Ovary (tissue), 9 donors: ENCODE results near the gene TTLL5. TPM values are rescaled to one million over a fixed set of nuclear protein-coding genes. Genes with fewer than 3 reads are reported as not detected.

Source experiments
- DNase-seq, 5 donors: peaks; one replicate each; pipeline ENCODE4 v3.0.0-alpha.2; 2019 to 2020
- H3K27ac ChIP-seq, 2 donors: fragments of 200-600 bp; one replicate each; pipeline versions ENCODE4 v1.5.1 to v1.8.0; 2019 to 2022
- H3K27me3 ChIP-seq: fragments of 200-600 bp; one replicate; pipeline ENCODE4 v1.8.0; 2022
- H3K36me3 ChIP-seq: fragments of 200-600 bp; sonication (generic); one replicate; pipeline ENCODE4 v1.5.1; 2019
- H3K4me1 ChIP-seq: one replicate; pipeline ENCODE4 v1.8.1; 2013; ENCODE audit warnings: mild to moderate bottlenecking, moderate library complexity; ENCODE audit not compliant: insufficient read depth
- H3K4me3 ChIP-seq: fragments of 200-600 bp; sonication (generic); one replicate; pipeline ENCODE4 v1.5.1; 2017
- H3K9me3 ChIP-seq, 2 donors: fragments of 200-600 bp in 1 of 2; sonication (generic) in 1 of 2; one replicate each; pipeline versions ENCODE4 v1.5.1 to v1.8.1; 2013 to 2019; ENCODE audit warnings: mild to moderate bottlenecking in 1 of 2, moderate library complexity in 1 of 2
- EP300 ChIP-seq: sonication (generic); formaldehyde crosslinking; IDR thresholded peaks from one replicate; pipeline ENCODE4 v1.6.1; 2017; ENCODE audit warnings: antibody characterized with exemption
- POLR2A ChIP-seq: fragments of 450-650 bp; IDR thresholded peaks from one replicate; pipeline ENCODE4 v1.6.1; 2017; ENCODE audit warnings: antibody characterized with exemption, mild to moderate bottlenecking, moderate library complexity
- WGBS, 3 donors: extraction: QIAGEN DNeasy Blood & Tissue Kit in 1 of 3; methylation state at CpG; one replicate each; pipeline versions ENCODE4 v1.1.5 to v1.1.7; 2013 to 2017; 5-methylcytosine and 5-hydroxymethylcytosine counted together
- intact Hi-C, 4 donors: fragments of 100-400 bp; cut with DNase I; formaldehyde crosslinking; loops; one replicate each; pipeline versions ENCODE4 v1.11.0 to v1.15.1; 2022 to 2023
- polyA plus RNA-seq, 2 donors: library from polyadenylated mRNA; stranded (reverse); fragments of 200-250 nt in 1 of 2; fragments of 350-450 nt in 1 of 2; fragmentation: Illumina TruSeq in 1 of 2; extraction: RNeasy Lipid Tissue Mini Kit (QIAGEN cat#74804) in 1 of 2; gene quantifications; one replicate each; pipeline ENCODE4 v1.2.3, GENCODE V29; 2013 to 2014
- total RNA-seq, 7 donors: library from RNA; depleted of rRNA in 2 of 7; stranded (reverse); fragments of >200 nt in 2 of 7; fragmentation: NEBNext Ultra II Directional in 3 of 7; extraction: Animal tissue kit (Norgen Biotek cat#: 25700) in 3 of 7; gene quantifications; one replicate each; pipeline versions ENCODE4 v1.1.0 to v1.2.4, GENCODE V29; 2016 to 2023
- TF ChIP-seq, protein P1 (sequence below), 3 donors: fragments of 450-650 bp in 2 of 3; fragments of 200-600 bp in 1 of 3; IDR thresholded peaks; one replicate each; pipeline versions ENCODE4 v1.5.1 to v1.8.0; 2016 to 2022; ENCODE audit warnings: antibody characterized with exemption in 3 of 3, mild to moderate bottlenecking in 1 of 3
- donor health status: DM: no; HTN: no; CAD: no; lungs with moderate emphysema.
- donor health status: DM: no; HTN: no; CAD: no.
- donor health status: Bipolar disorder and iron deficiency.
- donor health status: DM: yes; HTN: yes; CAD: no.
- donor health status: DM: no; HTN: no; CAD: no.
- donor health status: DM: yes; HTN: yes; CAD: no.

TTLL5 gene
- total and polyA plus RNA-seq, 9 donors: 11.0 to 34.9 (median 27.3) TPM

DNA sequence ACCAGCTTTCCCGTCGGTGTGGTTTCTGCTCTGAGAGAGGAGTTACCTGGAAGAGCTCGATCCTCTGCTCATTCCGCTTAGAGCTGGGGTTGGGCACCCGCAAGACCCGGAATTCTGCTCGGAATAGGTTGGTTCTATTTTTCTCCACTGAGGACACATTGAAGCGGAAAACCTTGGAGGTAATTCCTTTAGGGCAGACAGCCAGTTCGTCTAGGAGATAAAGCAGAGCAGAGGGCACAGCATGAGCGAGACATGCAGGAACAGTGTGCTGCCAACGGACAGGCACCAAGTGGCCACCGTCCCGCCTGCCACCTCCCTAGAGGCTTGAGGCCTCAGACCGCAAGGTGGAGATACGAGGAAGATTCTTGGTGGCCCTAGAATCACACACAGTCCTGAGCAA is 310.5 kb downstream of the TTLL5 start:
- H3K27ac ChIP-seq: no peak overlapping the region
- H3K36me3 ChIP-seq: no peaks in the 10 kb centered on the region
- peaks cover 2% of the 10 kb centered on the region for H3K4me1 ChIP-seq
- no peak overlapping the region for H3K4me3 ChIP-seq
- H3K9me3 ChIP-seq: no peaks in the 10 kb centered on the region
- DNase-seq: no peak
- 92 to 93% (median 93%) methylated on average over 15 of the region's 15 CpGs for WGBS, 3 donors
- no peak for TF ChIP-seq EP300
- no peak for TF ChIP-seq POLR2A
- TF ChIP-seq, protein P1, sequence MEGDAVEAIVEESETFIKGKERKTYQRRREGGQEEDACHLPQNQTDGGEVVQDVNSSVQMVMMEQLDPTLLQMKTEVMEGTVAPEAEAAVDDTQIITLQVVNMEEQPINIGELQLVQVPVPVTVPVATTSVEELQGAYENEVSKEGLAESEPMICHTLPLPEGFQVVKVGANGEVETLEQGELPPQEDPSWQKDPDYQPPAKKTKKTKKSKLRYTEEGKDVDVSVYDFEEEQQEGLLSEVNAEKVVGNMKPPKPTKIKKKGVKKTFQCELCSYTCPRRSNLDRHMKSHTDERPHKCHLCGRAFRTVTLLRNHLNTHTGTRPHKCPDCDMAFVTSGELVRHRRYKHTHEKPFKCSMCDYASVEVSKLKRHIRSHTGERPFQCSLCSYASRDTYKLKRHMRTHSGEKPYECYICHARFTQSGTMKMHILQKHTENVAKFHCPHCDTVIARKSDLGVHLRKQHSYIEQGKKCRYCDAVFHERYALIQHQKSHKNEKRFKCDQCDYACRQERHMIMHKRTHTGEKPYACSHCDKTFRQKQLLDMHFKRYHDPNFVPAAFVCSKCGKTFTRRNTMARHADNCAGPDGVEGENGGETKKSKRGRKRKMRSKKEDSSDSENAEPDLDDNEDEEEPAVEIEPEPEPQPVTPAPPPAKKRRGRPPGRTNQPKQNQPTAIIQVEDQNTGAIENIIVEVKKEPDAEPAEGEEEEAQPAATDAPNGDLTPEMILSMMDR (IDR thresholded peaks at IDR 0.05): no peak
- H3K27me3 ChIP-seq: no peaks in the 10 kb centered on the region
- intact Hi-C loops: no loop called here

DNA sequence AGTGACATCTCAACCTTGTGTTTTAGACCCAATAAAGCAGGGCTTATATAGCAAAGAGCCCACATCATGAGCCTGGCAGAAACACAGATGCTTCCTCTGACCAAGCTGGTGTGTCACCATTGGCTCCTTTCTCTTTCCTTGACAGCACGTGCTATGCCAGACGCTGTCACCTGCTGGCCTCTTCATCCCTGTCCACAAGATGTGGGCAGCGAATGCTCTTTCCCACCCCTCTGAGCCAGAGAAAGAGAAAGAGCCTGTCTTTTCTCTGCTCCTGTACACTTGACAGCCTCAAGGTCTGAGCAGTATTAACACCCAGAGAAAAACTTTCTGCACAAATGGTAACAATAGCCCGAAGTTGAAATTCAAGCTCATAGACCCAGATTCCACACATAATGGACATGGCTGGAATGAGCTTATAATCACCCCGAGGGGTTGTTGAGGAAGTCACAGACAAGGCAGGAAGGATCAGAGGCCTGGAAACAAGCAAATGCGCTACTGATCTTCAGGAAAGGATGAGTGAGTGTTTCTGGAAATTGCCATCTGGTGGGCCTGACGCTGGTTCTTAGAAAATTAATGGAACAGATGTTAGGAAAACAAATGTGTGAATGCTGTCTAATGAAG is 311.9 kb downstream of the TTLL5 start:
- intact Hi-C loops: no loop called here
- Histone ChIP-seq H3K4me3 (no peak overlapping the region), H3K4me1 (peaks cover 2% of the 10 kb centered on the region), H3K27ac (no peak overlapping the region), H3K36me3 (no peaks in the 10 kb centered on the region), H3K27me3 (no peaks in the 10 kb centered on the region), H3K9me3 (no peaks in the 10 kb centered on the region)
- TF ChIP-seq EP300 (no peak), POLR2A (no peak)
- TF ChIP-seq, protein P1 (IDR thresholded peaks at IDR 0.05): no peak
- no peak for DNase-seq
- 50 to 69% (median 51%) methylated on average over 7 of the region's 7 CpGs for WGBS, 3 donors

DNA sequence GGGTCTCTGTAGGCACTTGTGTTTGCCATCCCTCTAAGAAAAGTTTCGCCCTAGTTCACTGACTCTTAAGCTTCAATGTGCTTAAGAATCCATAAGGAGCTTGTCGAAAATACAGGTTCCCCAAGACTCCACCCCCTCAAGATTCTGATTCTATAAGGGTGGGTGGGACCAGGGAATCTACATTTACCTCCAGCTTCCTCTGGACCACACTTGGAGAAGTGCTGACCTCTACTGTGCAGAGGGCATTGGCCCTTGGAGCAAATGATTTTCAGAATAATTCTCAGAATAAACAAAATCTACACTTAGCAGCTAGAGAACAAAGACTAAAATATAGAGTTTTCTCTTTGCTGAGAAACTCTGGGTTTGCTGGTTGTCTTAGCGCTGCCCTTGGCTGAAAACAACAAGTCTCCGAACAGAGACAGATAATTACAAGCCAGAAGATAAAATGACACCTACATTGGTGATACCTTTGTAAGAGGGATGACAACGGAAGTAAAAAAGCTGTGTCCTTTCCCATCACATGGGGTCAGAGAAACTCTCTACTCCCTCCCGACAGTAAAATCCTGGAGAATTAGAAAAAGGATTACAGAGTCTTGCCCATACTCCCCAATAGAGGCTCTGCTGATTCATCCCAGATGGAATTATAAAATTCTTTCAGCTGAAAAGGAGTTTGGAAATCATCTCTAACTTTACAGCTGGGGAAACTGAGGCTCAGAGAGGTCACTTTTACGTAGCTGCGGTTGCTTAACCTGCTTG is 316.0 kb downstream of the TTLL5 start:
- Histone ChIP-seq H3K4me1 (peaks cover 9% of the 10 kb centered on the region), H3K4me3 (no peak overlapping the region), H3K27ac (no peak overlapping the region), H3K27me3 (no peaks in the 10 kb centered on the region), H3K9me3 (no peaks in the 10 kb centered on the region), H3K36me3 (no peaks in the 10 kb centered on the region)
- intact Hi-C loops: loop anchor here in 1 of 4 donors (5.0 kb wide), 1 partner anchor 70 kb away; no protein-coding TSS in a partner anchor
- WGBS, 3 donors: 66 to 71% (median 67%) methylated on average over 8 of the region's 8 CpGs
- TF ChIP-seq EP300 (no peak), POLR2A (no peak)
- TF ChIP-seq, protein P1 (IDR thresholded peaks at IDR 0.05): no peak
- DNase-seq: no peak

- no peaks in the 10 kb centered on the region for H3K27me3 ChIP-seq
- no peak for DNase-seq
- no peaks in the 10 kb centered on the region for H3K36me3 ChIP-seq
- TF ChIP-seq, protein P1 (IDR thresholded peaks at IDR 0.05): no peak
- TF ChIP-seq EP300 (no peak), POLR2A (no peak)
- no peak overlapping the region for H3K4me3 ChIP-seq
- H3K27ac ChIP-seq: no peak overlapping the region
- intact Hi-C loops: loop anchor here in 1 of 4 donors (5.0 kb wide), 1 partner anchor 70 kb away; no protein-coding TSS in a partner anchor
- H3K9me3 ChIP-seq: no peaks in the 10 kb centered on the region
- WGBS, 3 donors: 62 to 69% (median 65%) methylated on average over 3 of the region's 3 CpGs
- H3K4me1 ChIP-seq: peaks cover 9% of the 10 kb centered on the region
These were observed 316.5 kb downstream of the TTLL5 start for GRCh38 chr14:75977582-75977943.
